Urinary bladder (tissue), 4 donors: ENCODE data around the gene TFEB. TPM values are rescaled to one million over a fixed set of nuclear protein-coding genes. Genes with fewer than 3 reads are reported as not detected.

Experiments
- DNase-seq: peaks from one replicate; pipeline ENCODE4 v3.0.0-alpha.2; 2015; ENCODE audit errors: extremely low spot score
- H3K27ac ChIP-seq: one replicate; pipeline ENCODE4 v1.5.1; 2013; ENCODE audit warnings: low read depth, mild to moderate bottlenecking, moderate library complexity
- H3K36me3 ChIP-seq: one replicate; pipeline ENCODE4 v1.6.1; 2013; ENCODE audit warnings: mild to moderate bottlenecking, moderate library complexity; ENCODE audit not compliant: insufficient read depth
- H3K4me1 ChIP-seq: one replicate; pipeline ENCODE4 v1.6.1; 2013; ENCODE audit warnings: mild to moderate bottlenecking, moderate library complexity; ENCODE audit not compliant: insufficient read depth
- H3K4me3 ChIP-seq: one replicate; pipeline ENCODE4 v1.5.1; 2013; ENCODE audit warnings: low read depth, low read length
- WGBS: extraction: QIAGEN DNeasy Blood & Tissue Kit; methylation state at CpG from one replicate; pipeline ENCODE4 v1.1.7; 2013; 5-methylcytosine and 5-hydroxymethylcytosine counted together
- polyA plus RNA-seq: library from polyadenylated mRNA; stranded (reverse); fragments of 200-250 nt; gene quantifications from one replicate; pipeline ENCODE4 v1.2.3, GENCODE V29; 2013
- small RNA-seq: library from RNA; depleted of rRNA; stranded (forward); fragments of <200 nt; gene quantifications from one replicate; pipeline ENCODE3, GENCODE V24; 2014
- total RNA-seq: library from RNA; depleted of rRNA; stranded (reverse); fragments of >200 nt; gene quantifications from one replicate; pipeline ENCODE4 v1.2.3, GENCODE V29; 2014
- donor health status: healthy with polysubstance abuse.
- donor health status: healthy.

The TFEB gene
- total and polyA plus RNA-seq, 2 donors: 4.3 to 25.4 TPM

DNA sequence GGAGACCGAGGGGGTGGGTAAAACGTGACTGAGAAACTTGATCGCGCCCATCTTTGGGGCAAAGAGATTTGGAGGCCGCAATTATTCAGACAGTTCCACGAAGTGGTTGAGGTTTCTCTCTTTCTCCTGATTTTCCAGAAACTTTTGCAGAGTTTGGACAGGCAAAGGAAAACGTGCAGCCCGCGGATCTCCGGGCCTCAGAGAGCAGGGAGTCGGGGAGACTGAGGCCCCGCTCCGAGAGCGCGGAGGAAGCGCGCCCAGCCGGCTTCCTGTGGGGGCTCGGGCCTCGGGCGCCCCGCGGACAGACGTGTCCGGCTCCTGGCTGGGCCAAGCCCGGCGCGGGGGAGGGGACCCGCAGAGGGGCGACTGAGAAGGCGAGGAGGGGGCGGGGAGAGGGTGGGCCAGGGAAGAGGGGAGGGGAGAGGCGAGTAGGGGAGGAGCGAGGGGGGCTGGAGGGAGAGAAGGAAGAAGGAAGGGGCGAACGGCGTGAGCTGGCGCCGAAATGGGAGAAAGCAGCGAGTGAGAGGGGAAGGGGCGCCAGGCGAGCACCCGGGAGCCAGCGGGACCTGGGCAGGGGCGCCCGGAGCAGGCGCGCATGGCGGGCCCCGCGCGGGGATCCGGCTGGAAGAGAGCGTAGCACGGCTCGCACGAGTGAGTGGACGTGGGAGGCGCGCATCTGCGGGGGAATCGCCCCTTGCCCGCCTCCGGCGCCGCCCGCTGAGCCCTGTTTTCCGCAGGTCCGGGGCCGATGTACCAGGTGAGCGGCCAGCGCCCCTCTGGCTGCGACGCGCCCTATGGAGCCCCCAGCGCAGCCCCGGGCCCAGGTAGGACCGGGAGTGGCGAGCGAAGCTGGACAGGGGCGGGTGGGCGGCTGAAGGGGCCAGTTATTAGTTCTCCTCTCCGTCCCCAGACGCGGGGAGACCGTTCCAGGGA, 97.1 kb downstream of the TFEB start, which contains the start of gene MDFI:
MDFI (plus strand) TSS at position 467 of the 933 bp plus-strand sequence; CDS start at position 749, 282 bp downstream.
- Histone ChIP-seq H3K4me3 (peak within 1 kb of the TSS; percentile 35), H3K36me3 (no peaks in the 10 kb centered on the region), H3K27ac (peak within 1 kb of the TSS; percentile 24), H3K4me1 (no peaks in the 10 kb centered on the region)
- 1% methylated on average over 85 of the region's 86 CpGs for WGBS
- no peak for DNase-seq

GRCh38 chr6:41637194-41638001, 98.0 kb downstream of the TFEB start:
- H3K4me1 ChIP-seq: no peaks in the 10 kb centered on the region
- no peak for DNase-seq
- no peaks in the 10 kb centered on the region for H3K36me3 ChIP-seq
- peak overlapping the region; percentile 57 for H3K27ac ChIP-seq
- H3K4me3 ChIP-seq: peak overlapping the region; percentile 35
- WGBS: 17% methylated on average over 54 of the region's 54 CpGs

- peak overlapping the region; percentile 57 for H3K27ac ChIP-seq
- no peaks in the 10 kb centered on the region for H3K4me1 ChIP-seq
- 24% methylated on average over 31 of the region's 31 CpGs for WGBS
- H3K36me3 ChIP-seq: no peaks in the 10 kb centered on the region
- H3K4me3 ChIP-seq: peak overlapping the region; percentile 35
- no peak for DNase-seq
Observed at GRCh38 chr6:41636833-41637193, 98.6 kb downstream of the TFEB start.

- H3K4me1 ChIP-seq: no peaks in the 10 kb centered on the region
- H3K4me3 ChIP-seq: no peak overlapping the region
- no peak for DNase-seq
- no peak overlapping the region for H3K27ac ChIP-seq
- H3K36me3 ChIP-seq: no peaks in the 10 kb centered on the region
- WGBS: 89% methylated on average over 6 of the region's 6 CpGs
Observed at GRCh38 chr6:41635365-41635764, 100.0 kb downstream of the TFEB start.

DNA sequence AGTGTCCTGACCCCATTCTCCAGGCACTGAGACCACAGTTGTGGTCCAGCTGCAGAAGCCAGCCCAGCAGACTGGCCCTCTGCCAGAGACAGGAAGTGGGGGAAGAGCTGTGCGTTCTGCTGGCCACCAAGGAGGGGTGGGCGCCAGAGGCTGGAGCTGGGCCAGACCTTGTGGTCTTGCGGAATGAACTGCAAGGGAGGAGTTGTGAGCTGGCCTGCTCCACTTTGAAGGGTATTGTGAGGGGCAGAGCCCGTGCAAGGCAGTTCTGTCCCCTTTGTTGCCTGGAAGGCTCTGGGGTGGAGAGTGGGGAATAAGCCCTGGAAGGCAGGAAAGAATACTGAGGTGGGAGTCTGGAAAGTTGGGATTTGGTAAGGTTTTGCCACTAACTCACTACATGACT, 100.8 kb downstream of the TFEB start:
- DNase-seq: no peak

More for the DNA sequence above, 100.8 kb downstream of the TFEB start:
- WGBS: 28% methylated on average over 4 of the region's 4 CpGs
- Histone ChIP-seq H3K27ac (no peak overlapping the region), H3K4me1 (no peaks in the 10 kb centered on the region), H3K36me3 (no peaks in the 10 kb centered on the region), H3K4me3 (no peak overlapping the region)

Small RNAs within 50 kb of the gene (small RNA-seq; reads per million reads assigned to genes)
- not detected for gene AL365205.3

Other genes starting within 250 kb of the TFEB start
- gene FOXP4, start 189.2 kb downstream of the TFEB start, total RNA-seq: 1.6 TPM
- gene FOXP4, start 189.2 kb downstream of the TFEB start, polyA plus RNA-seq: 18.0 TPM
- gene MDFI, start 97.1 kb downstream of the TFEB start, total RNA-seq: 32.6 TPM
- gene MDFI, start 97.1 kb downstream of the TFEB start, polyA plus RNA-seq: 20.6 TPM
- not detected for gene PGC, start 11.8 kb upstream of the TFEB start, total RNA-seq
- not detected for gene PGC, start 11.8 kb upstream of the TFEB start, polyA plus RNA-seq
- 1.9 TPM for gene FRS3, start 44.3 kb upstream of the TFEB start, total RNA-seq
- gene FRS3, start 44.3 kb upstream of the TFEB start, polyA plus RNA-seq: 7.4 TPM
- gene PRICKLE4, start 45.2 kb upstream of the TFEB start, total RNA-seq: 3.1 TPM
- gene PRICKLE4, start 45.2 kb upstream of the TFEB start, polyA plus RNA-seq: 3.7 TPM
- gene TOMM6, start 52.1 kb upstream of the TFEB start, total RNA-seq: 34.4 TPM
- 181 TPM for gene TOMM6, start 52.1 kb upstream of the TFEB start, polyA plus RNA-seq
- 4.9 TPM for gene USP49, start 159.8 kb upstream of the TFEB start, total RNA-seq
- gene USP49, start 159.8 kb upstream of the TFEB start, polyA plus RNA-seq: 2.3 TPM
- 22.5 TPM for gene MED20, start 185.5 kb upstream of the TFEB start, total RNA-seq
- gene MED20, start 185.5 kb upstream of the TFEB start, polyA plus RNA-seq: 15.6 TPM
- 8.7 TPM for gene BYSL, start 185.9 kb upstream of the TFEB start, total RNA-seq
- 15.4 TPM for gene BYSL, start 185.9 kb upstream of the TFEB start, polyA plus RNA-seq
- gene CCND3, start 206.2 kb upstream of the TFEB start, total RNA-seq: 18.1 TPM
- gene CCND3, start 206.2 kb upstream of the TFEB start, polyA plus RNA-seq: 98.9 TPM